Muscle layer of duodenum (tissue), 2 donors: Measurements from ENCODE around the gene CPSF3.
"Not testable (repeated sequence)": the region's sequence is repeated elsewhere in the genome, so short reads cannot be mapped to it uniquely, and the experiment has no call there.

Experiments
- H3K27ac ChIP-seq: one replicate; pipeline ENCODE4 v1.7.0; 2013; ENCODE audit warnings: mild to moderate bottlenecking, low read length
- H3K27me3 ChIP-seq: one replicate; pipeline ENCODE4 v1.7.0; 2013; ENCODE audit warnings: low read depth, mild to moderate bottlenecking, control low read depth, low read length
- H3K36me3 ChIP-seq, 2 donors: one replicate each; pipeline ENCODE4 v1.7.0; 2013; ENCODE audit warnings: low read length in 2 of 2, control low read depth in 1 of 2, mild to moderate bottlenecking in 1 of 2; ENCODE audit not compliant: insufficient read depth in 2 of 2, control insufficient read depth in 1 of 2
- H3K4me1 ChIP-seq, 2 donors: one replicate each; pipeline ENCODE4 v1.7.0; 2013; ENCODE audit warnings: low read length in 2 of 2, mild to moderate bottlenecking in 2 of 2, control low read depth in 1 of 2, moderate library complexity in 1 of 2; ENCODE audit not compliant: insufficient read depth in 2 of 2, control insufficient read depth in 1 of 2
- H3K4me3 ChIP-seq, 2 donors: one replicate each; pipeline ENCODE4 v1.7.0; 2013; ENCODE audit warnings: low read length in 2 of 2, low read depth in 1 of 2, mild to moderate bottlenecking in 1 of 2
- H3K9me3 ChIP-seq, 2 donors: one replicate each; pipeline ENCODE4 v1.7.0; 2013; ENCODE audit warnings: low read length in 2 of 2, control low read depth in 1 of 2, mild to moderate bottlenecking in 1 of 2; ENCODE audit not compliant: control insufficient read depth in 1 of 2
- donor health status: healthy.

CPSF3 gene

GRCh38 chr2:9385841-9386240 lies 37.6 kb upstream of the CPSF3 start:
- H3K9me3 ChIP-seq: no peaks in the 10 kb centered on the region
- no peak overlapping the region for H3K27ac ChIP-seq
- H3K27me3 ChIP-seq: no peaks in the 10 kb centered on the region
- H3K36me3 ChIP-seq: peaks cover 27 to 47% of the 10 kb centered on the region in 2 donors
- no peak overlapping the region for H3K4me3 ChIP-seq
- no peaks in the 10 kb centered on the region for H3K4me1 ChIP-seq

DNA sequence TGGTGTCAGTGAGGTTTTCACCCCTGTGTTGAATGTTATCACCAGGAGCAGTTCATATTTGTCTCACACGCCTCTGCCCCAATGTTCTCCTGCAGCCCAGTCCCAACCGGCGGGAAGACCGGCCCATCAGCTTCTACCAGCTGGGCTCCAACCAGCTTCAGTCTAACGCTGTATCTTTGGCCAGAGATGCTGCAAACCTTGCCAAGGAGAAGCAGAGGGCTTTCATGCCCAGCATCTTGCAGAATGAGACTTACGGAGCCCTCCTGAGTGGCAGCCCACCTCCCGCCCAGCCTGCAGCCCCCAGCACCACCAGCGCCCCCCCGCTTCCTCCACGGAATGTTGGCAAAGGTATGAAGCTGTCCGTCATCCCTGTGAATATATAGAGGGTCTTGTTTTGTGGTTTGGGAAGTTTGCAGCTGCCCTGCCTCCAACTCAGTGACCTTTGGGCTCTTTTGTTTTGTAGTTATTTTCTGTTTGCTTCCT lies 35.2 kb upstream of the CPSF3 start:
- Histone ChIP-seq H3K27me3 (no peaks in the 10 kb centered on the region), H3K4me1 (no peaks in the 10 kb centered on the region), H3K9me3 (no peaks in the 10 kb centered on the region), H3K36me3 (peaks cover 32 to 40% of the 10 kb centered on the region in 2 donors), H3K27ac (no peak overlapping the region), H3K4me3 (no peak overlapping the region)

DNA sequence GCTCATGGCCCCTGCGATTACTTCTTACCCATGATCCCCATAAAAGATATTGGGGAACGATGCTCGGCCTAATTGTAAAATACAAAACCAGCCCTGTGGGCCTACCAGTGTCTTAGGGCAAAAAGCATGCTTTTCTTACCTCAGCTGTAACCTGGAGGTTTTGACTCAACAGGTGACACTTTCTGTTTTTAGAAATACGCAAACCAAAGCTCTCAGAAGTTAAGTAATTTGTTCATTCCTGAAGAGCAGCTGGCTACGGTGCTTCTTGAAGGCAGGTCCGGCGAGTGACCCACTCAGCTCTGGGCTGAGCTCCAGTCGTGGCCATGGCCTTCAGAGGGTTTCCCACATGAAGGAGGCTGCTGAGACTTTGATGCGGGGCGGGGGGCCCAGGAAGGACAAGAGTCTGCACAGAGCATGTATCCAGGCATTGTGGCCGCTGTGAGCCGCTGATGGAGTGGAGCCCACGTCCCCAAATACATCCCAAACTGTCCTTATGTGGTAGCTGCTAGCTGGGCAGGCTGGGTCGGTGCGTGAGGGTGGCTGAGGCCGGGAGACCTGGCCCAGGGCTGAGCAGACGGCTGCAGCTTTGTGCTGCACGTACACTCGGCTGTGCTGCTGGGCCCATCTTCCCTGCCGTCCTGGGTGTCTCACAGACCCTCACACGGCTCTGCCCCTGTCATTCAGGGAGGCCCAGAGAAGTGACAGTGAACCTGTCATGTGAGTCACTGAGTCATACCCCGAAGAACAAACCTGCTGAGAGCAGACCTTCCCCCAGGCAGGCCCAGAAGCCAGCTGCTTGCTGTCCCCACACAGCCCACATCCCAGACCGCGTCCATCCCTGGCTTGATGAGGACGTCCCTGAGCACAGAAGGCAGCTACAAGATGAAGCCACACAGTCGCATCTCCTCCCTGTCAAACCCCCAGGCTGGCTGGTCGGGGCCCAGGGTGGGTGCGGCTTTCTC lies 34.2 kb upstream of the CPSF3 start:
- Histone ChIP-seq H3K9me3 (no peaks in the 10 kb centered on the region), H3K4me1 (no peaks in the 10 kb centered on the region), H3K36me3 (peaks cover 33 to 40% of the 10 kb centered on the region in 2 donors), H3K27ac (no peak overlapping the region), H3K27me3 (no peaks in the 10 kb centered on the region), H3K4me3 (no peak overlapping the region)

DNA sequence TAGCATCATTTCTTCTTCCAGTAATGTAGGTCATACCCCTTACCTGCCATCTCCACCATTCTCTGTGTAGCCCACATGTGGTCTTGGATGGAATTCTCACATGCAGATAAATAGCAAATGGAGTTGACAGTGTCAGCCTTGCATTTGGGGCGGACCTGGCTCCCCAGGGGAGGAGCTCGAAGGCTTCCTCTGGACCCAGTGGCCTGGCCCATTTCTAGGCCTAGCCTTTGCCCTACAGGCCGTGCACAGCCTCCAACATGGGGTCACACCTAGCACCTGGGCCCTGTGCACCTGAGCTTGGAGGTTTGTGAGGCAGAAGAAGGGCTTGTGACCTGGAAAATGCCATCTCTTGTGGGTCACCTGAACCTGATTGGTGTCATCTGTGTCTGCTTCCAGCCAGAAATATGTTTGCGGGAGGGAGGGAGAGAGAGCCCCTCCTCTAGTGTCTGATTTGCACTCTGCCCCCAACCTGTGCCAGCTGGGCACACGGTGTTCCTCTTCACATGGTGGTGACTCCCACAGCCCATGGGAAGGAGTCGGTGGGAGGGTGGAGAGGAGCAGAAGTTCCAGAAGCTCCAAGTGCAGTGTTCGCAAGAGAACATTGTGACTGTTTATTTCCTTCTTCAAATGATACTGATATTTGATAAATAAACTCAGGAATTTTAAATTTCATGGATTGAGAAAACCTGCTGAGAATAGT lies 33.2 kb upstream of the CPSF3 start:
- Histone ChIP-seq H3K4me1 (no peaks in the 10 kb centered on the region), H3K27ac (no peak overlapping the region), H3K9me3 (no peaks in the 10 kb centered on the region), H3K4me3 (no peak overlapping the region), H3K36me3 (peaks cover 37 to 40% of the 10 kb centered on the region in 2 donors), H3K27me3 (no peaks in the 10 kb centered on the region)

DNA sequence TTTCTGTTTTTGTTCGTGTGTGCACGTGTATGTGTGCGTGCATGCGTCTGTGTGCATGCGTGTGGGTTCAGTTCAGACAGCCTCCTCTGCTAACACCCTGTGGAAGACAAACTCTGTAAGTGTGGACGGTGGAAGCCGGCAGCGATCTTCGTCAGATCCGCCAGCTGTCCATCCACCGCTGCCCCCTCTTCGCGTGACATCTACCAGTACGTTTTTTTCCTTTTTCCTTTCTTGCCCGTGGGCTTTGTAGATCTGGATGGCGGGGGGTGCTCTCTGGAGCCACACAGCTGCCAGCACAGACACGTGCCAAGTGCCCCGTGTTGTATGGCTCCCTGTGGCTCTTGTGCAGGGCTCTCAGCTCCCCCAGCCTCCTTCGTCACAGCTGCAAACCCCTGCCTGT lies 32.5 kb upstream of the CPSF3 start:
- Histone ChIP-seq H3K9me3 (no peaks in the 10 kb centered on the region), H3K4me3 (no peak overlapping the region), H3K27me3 (no peaks in the 10 kb centered on the region), H3K27ac (no peak overlapping the region), H3K36me3 (peaks cover 31 to 40% of the 10 kb centered on the region in 2 donors), H3K4me1 (no peaks in the 10 kb centered on the region)

DNA sequence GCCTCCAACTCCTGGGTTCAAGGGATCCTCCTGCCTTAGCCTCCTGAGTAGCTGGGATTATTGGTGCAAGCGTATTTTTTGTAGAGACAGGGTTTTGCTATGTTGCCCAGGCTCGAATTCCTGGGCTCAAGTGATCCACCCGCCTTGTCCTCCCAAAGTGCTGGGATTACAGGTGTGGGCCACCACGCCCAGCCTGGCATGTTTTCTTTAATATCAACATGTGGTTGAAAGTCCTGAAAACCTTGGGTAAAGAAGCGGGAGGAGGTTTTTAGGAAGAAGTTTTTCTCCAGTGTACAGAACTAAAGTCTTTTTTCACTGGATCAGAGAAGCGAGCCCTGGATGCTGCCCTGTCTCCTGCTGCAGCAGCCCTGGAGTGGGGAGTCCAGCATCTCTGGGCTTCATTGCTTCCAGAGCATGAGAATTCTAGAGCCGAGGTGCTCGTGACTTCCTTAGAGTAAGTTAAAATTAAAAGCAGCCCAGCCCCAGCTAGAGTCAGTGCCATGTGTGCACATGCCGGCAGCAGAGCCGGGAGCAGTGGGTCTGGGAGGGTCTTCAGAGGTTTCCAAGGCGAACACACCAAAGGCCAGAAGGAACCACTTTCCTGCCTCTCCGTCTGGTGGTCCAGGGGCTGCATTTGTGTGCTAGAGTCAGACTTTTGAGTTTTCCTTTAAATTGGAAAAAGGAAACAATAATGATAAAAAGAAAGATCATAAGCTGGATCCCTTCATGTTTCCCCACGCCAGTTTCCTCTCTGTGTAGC lies 31.3 kb upstream of the CPSF3 start:
- no peak overlapping the region for H3K27ac ChIP-seq

DNA sequence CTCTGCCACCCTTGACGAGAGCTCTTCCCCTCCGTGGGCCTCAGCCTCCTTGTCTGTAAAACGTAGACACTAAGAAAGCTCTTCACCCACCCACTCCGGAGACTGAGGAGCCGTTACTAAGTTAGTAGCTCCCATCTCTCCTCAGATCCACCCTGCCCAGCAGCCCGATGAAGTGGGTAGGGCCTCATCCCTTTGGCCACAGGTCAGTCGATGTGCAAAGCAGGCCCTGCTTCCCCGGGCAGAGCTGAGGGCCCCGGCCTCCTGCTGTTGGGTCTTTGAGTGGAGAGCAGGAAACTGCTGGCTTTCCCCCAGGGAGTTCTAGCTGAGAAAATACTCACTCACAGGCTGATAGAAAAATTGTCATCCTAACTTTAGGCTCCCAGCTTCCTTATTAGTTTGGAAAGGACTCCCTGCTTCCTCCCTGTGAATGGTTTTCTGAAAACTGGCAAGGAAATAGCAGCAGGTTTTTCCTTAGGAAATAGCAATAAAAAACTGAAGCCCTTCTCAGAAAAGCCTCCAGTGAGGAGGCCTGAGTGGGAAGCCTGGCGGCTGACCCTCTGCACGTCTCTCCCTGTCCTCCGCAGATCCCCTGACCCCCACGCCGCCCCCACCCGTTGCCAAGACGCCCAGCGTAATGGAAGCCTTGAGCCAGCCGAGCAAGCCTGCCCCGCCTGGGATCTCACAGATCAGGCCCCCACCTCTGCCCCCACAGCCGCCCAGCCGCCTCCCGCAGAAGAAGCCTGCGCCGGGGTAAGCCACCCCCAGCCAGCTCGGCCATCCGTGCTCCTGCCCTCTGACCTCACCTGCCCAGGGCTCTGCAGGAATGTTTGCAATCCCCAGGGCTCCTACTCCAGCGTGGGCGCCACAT lies 30.3 kb upstream of the CPSF3 start:
- Histone ChIP-seq H3K4me1 (no peaks in the 10 kb centered on the region), H3K27ac (no peak overlapping the region)

More for the DNA sequence above, 31.3 kb upstream of the CPSF3 start:
- Histone ChIP-seq H3K27me3 (no peaks in the 10 kb centered on the region), H3K4me1 (no peaks in the 10 kb centered on the region), H3K4me3 (no peak overlapping the region), H3K9me3 (no peaks in the 10 kb centered on the region), H3K36me3 (peaks cover 27 to 40% of the 10 kb centered on the region in 2 donors)

GRCh38 chr2:9394816-9395215 lies 28.6 kb upstream of the CPSF3 start:
- Histone ChIP-seq H3K36me3 (peaks cover 7 to 26% of the 10 kb centered on the region in 2 donors), H3K27me3 (no peaks in the 10 kb centered on the region), H3K9me3 (no peaks in the 10 kb centered on the region), H3K4me1 (peaks cover 0 to 4% of the 10 kb centered on the region in 2 donors), H3K4me3 (no peak overlapping the region), H3K27ac (no peak overlapping the region)

More for the DNA sequence above, 30.3 kb upstream of the CPSF3 start:
- Histone ChIP-seq H3K36me3 (peaks cover 22 to 37% of the 10 kb centered on the region in 2 donors), H3K27me3 (no peaks in the 10 kb centered on the region), H3K4me3 (no peak overlapping the region), H3K9me3 (no peaks in the 10 kb centered on the region)

DNA sequence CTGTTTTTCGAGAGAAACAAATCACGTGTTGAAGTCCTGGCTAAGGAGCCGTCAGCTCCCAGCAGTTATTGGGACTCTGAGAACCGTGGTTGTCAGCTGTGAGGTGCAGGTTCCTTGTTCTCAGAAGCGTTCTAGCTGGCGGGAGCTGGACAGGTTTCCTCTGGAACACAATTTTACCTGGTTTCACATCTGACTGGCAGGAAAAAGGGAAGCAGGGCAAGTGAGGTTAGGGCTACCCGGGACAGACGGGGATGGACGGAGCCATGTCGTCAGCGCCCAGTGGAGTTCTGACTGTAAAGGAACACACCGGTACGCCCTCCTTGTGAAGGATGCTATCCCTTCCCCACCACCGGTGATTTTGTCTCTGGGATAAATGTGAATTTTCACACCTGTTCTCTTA lies 26.3 kb upstream of the CPSF3 start:
- Histone ChIP-seq H3K27me3 (no peaks in the 10 kb centered on the region), H3K9me3 (no peaks in the 10 kb centered on the region), H3K4me3 (no peak overlapping the region), H3K36me3 (peaks cover 16 to 18% of the 10 kb centered on the region in 2 donors), H3K27ac (no peak overlapping the region), H3K4me1 (peaks cover 0 to 4% of the 10 kb centered on the region in 2 donors)

GRCh38 chr2:9398251-9398650 lies 25.2 kb upstream of the CPSF3 start:
- Histone ChIP-seq H3K36me3 (peaks cover 13 to 25% of the 10 kb centered on the region in 2 donors), H3K4me1 (peaks cover 0 to 10% of the 10 kb centered on the region in 2 donors)
- not testable (repeated sequence) for H3K27me3 ChIP-seq, H3K27ac ChIP-seq, H3K4me3 ChIP-seq, H3K9me3 ChIP-seq
